ENCODE results near the gene GBA3.

Gene GBA3

DNA sequence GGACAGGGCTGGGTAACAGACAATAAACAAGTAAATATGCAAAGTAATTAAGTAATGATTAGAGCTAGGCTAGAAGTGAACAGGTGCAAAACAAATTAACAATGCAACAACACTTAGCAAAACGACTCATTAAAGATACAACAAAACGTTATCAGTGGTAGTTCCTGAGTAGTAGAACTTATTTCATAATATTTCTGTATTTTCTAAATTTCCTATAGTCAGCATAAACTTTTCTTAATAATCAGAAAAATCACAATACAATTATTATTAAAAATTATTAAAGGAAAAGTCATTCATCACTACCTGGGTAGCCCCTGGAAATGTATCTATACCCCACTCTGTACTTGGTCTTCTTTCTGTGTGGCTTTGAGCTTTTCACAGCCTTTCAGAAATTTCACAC is 166.6 kb downstream of the GBA3 start:
- no peaks in the 10 kb centered on the region for H3K4me1 ChIP-seq (ENCODE audit: control insufficient read depth, insufficient read depth, low read length)
- no peaks in the 10 kb centered on the region for H3K36me3 ChIP-seq (ENCODE audit: control insufficient read depth, insufficient read depth, low read length)
- no peaks in the 10 kb centered on the region for H3K27me3 ChIP-seq (ENCODE audit: control insufficient read depth, insufficient read depth, low read length)
- H3K9ac ChIP-seq (ENCODE audit: low read depth, low read length) = no peak overlapping the region
- H3K4me3 ChIP-seq (ENCODE audit: low read depth, low read length) = no peak overlapping the region
- no peaks in the 10 kb centered on the region for H3K9me3 ChIP-seq (ENCODE audit: control insufficient read depth, insufficient read depth, low read length)
